SIG-M5 (cell line): ENCODE data around the gene PSENEN.

Source experiments
- DNase-seq: peaks from one replicate; lab custom pipeline; 2025; lab: John Stamatoyannopoulos, UW

PSENEN gene

GRCh38 chr19:35733180-35734125 is 12.0 kb upstream of the PSENEN start:
- DNase-seq, result no peak

DNA sequence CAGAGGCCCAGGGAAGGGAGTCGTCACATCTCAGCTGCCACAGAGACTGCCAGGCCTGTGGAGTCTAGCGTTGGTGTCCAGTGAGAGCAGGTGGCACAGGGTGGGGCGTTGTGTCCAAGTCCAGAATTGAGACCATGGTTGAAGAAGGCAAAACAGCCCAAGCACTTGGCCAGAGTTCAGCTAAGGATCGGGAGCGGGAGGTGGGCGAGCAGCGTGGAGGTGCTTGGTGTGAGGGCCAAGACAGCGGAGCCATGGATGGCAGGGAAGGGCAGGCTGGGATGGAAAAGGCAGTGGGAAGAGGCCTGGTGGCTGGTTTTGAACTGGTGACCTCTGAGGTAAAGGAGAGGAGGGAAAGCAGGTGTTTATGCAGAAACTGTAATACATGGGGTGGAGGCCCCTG is 11.2 kb upstream of the PSENEN start:
- DNase-seq, result no peak

GRCh38 chr19:35734889-35735288 is 10.6 kb upstream of the PSENEN start:
- DNase-seq, result no peak

DNA sequence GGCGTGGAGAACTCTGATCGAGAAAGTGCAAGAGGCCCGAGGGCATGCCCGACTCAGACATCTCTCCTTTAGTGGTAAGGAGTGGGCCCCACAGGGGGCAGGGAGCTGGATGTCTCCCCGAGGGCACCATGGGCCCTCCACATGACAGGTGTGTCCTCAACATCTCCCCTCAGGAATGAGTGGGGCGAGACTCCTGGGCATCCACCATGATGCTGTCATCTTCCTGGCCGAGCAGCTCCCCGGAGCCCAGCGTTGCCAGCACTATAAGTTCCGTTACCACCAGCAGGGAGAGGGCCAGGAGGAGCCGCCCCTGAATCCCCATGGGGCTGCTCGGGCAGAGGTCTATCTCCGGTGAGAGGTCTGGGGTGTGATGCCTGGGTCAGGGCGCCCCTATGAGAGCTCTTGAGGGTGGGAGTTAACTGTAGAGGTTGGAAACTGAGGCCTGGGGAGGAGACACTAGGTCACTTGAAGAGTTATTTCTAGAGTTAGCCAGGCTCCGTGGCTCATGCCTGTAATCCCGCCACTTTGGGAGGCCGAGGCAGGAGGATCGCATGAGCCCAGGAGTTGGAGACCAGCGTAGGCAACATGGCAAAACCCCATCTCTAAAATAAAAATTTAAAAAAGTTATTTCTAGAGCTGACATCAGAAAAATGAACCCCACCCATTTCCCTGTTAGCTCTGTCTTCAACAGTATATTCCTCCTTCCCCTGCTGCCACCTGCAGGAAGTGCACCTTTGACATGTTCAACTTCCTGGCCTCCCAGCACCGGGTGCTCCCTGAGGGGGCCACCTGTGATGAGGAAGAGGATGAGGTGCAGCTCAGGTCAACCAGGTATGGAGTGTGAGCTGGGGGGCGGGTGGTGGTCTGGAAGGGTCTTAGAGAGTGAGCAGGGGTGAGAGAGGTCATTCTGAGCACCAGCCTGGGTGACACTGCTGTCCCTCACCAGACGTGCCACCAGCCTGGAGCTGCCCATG is 8.3 kb upstream of the PSENEN start:
- DNase-seq, result no peak

DNA sequence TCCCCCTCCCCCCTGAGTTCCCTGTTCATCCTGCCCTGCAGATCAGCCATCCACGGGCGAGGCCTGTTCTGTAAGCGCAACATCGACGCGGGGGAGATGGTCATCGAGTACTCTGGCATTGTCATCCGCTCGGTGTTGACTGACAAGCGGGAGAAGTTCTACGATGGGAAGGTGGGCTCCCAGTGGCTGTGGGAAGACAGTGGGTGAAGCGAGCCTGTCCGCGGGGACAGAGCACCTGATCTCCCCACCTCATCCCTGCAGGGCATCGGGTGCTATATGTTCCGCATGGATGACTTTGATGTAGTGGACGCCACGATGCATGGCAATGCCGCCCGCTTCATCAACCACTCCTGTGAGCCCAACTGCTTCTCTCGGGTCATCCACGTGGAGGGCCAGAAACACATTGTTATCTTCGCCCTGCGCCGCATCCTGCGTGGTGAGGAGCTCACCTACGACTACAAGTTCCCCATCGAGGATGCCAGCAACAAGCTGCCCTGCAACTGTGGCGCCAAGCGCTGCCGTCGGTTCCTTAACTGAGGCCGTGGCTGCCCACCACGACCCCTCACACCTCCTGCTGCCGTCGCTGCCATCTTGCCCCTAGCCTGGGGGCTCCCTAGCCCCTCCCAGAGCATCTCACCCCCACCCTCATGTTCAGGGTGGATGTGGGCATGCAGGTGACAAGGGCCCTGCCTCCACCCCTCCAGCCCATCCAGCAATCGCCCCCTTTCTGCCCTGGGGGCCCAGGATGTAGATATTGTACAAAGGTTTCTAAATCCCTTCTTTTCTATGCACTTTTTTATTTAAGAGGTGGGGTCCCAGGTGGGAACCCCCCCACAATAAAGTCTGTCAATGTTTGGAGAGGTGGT is 7.2 kb upstream of the PSENEN start:
- DNase-seq, result no peak

GRCh38 chr19:35738887-35739229 is 6.6 kb upstream of the PSENEN start:
- no peak for DNase-seq

DNA sequence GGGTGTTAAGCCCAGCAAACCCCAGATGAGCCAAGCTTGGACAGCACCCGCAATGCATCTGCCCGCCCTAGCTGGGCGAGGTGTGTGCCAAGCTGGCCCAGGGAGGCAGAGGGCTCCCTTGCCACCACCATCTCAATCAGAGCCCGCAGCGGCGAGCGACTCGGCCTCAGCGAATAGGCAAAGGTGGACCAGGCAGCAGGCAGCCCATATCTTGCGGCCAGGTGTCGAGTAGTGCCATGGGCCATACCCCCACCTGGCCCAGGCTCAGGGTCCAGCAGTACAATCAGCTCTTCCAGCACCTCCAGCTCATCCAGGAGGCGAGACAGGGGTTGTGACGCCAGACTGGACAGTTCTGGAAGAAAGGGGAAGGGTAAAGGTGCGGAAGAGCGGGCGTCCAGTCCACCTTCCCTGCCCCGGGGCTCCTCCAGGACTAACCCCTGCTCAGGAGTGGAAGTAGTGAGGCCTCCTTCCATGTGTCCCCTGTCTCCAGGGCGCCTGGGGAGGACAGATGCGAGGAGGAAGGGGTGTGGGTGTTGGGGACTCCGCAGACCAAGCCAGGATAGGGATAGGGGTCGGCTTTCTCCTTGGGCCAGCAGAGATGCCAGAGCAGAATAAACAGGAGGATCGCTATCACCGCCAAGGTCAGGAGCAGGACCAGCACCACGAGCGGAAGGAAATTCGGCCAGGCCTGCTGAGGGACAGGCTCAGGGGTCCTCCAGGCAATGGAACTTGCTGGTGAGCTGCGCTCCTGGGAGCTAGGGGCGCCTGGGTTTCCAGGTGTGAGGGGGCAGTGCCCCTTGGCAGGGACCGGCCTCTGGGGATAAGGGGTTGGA is 6.0 kb upstream of the PSENEN start:
- DNase-seq, result no peak

DNA sequence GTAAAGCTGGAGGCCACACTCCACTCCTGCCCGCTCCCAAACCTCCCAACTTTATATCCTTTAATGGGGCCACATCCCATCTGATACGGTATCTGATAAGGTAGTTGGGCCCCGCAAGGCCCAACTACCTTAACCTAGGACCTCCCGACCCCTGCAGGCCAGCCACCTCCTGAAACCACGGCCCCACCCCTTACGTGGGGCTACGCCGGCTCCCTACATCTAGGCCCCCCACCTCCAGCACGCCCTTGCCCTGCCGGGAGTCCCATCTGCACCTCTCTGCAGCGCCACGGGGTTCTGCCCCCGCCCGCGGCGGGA is 5.4 kb upstream of the PSENEN start:
- DNase-seq, result no peak

DNA sequence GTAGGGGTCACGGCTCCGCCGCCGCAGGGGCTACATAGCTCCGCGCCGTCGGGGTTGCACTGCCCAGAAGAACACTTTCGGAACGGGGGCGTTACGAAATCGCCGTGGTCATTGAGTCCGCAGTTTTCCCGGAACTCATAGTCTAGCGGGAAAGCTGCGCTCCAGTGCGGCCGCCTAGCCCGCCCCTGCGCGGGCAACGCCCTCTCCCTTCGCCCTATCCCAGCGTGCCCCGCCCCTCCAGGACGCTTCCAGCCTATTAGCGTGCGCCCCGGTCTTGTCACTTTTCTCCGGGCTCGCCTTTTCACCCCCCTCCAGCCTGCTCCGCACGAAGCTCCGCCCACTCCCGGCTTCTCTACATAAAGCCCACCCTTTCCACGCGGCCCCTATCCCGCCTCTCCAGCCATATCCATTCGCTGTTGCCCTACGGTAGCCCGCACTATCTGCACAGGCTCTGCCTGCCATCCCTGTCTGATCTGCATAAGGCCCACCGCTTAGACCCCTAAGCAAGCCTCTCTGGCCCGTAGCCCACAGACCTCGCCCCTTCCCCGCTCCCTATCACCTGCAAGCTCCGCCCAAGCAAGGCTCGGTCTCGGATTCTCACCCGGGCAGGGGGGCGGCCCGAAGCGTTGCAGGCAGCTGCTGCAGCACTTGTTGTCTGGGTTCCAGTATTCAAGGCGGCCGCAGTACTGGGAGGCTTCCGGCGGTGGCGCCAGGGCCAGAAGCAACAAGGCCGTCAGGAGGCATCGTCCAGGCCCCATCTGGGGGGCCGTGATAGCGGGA is 4.8 kb upstream of the PSENEN start:
- DNase-seq, result peak; percentile 78

- DNase-seq, result no peak
These were observed 4.3 kb upstream of the PSENEN start for GRCh38 chr19:35741203-35741515.

DNA sequence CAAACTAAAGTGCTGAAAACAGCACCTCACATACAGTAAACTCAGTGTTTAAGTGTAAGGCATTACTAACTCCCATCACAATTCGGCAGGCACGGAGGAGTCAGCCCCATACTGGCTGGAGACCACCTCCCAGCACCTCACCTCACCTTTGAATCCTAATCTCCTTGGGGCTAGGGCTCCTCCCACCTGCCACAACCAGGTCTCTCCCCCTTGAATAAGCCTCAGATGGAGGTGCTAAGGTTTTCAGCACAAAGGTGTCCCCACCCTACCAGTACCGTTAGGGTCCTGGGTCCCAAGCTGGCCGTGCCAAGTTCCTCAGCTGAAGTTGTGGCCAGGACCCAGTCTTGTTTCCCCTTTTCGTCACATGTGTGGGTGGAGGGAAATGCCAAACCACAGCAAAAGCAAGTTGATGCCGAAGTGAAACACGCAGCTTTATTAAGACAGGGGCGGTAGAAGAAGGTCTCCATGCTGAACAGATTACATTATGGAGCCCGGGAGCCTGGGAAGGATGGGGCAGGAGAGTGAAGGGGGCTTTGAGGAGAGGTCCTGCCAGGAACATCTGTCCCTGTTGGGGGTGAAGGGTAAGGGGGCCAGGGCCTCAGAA is 3.2 kb upstream of the PSENEN start, which contains the start of gene IGFLR1:
Gene IGFLR1, minus strand, starts transcription at position 332 of the 604 bp plus-strand sequence. CDS start 1,272 bp downstream, outside the sequence.
- DNase-seq, result no peak

- DNase-seq, result no peak
These were observed 1.6 kb upstream of the PSENEN start for GRCh38 chr19:35743640-35744429.

DNA sequence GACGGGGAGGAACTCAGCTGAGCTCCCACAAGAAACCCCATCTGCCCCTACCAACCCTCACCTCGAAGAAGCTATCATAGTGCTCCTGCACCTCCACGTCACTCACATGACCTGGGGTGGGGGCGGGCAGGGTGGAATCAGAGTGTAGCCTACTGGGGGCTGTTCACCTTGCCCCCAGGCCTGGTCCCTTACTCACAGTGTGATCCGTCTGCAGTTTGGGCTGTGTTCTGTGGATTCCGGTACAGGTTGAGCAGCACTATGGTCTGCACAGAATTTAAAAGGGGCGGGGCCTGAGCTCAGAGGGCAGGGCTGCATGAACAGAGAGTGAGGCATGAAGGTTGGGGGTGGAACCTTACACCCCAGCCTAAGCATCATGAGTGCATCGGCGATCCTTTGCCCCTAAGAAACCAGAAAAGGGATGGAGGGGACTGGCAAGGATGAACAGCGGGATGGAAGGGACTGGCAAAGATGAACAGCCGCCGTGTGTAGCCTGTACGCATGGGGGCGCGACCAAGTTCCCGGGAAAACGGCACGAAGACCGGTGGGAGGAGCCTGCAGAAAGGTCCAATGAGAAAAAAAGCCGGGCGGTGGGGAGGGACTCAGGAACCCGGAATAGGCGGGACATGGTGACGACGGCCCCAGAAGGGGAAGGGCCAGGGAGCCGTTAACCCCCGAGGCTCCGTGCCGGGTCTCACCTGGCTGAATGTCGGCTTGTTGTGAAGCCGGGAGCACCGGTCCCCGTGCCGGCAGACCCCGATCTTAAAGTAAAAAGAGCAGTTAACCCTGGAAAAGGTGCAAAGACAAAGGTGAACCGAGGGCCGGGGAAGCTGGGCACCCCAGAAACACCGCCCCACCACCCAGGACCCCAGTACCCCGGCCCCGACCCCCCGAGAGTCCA is 772 bp upstream of the PSENEN start:
- peak; percentile 61 for DNase-seq

DNA sequence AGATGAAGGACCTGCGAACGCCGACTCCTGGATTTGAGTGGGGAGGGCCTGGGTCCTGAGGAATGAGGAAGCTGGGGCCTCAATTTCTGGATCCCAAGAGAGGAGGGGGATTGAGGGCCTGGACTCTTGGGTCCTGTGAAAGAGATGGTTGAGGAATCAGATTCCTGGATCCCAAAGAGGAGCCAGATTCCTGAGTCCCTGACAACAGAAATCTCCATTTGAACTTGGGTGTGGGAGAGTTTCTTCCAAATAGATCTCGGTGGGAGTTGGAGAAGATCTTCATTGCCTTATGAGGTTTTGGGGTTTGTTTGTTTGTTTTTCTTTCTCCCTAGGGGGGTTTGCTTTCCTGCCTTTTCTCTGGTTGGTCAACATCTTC is 624 bp downstream of the PSENEN start:
- DNase-seq, result no peak

DNA sequence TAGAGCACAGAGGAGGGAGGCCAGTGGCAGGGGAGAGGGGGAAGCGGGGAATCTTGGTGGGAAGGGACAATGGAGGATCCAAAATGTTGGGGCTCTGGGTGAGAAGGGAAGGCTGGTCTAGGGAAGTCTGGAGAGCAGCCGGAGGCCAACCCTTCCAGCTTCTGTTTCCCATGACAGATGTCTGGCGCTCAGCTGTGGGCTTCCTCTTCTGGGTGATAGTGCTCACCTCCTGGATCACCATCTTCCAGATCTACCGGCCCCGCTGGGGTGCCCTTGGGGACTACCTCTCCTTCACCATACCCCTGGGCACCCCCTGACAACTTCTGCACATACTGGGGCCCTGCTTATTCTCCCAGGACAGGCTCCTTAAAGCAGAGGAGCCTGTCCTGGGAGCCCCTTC is 1.1 kb downstream of the PSENEN start:
- DNase-seq, result no peak

DNA sequence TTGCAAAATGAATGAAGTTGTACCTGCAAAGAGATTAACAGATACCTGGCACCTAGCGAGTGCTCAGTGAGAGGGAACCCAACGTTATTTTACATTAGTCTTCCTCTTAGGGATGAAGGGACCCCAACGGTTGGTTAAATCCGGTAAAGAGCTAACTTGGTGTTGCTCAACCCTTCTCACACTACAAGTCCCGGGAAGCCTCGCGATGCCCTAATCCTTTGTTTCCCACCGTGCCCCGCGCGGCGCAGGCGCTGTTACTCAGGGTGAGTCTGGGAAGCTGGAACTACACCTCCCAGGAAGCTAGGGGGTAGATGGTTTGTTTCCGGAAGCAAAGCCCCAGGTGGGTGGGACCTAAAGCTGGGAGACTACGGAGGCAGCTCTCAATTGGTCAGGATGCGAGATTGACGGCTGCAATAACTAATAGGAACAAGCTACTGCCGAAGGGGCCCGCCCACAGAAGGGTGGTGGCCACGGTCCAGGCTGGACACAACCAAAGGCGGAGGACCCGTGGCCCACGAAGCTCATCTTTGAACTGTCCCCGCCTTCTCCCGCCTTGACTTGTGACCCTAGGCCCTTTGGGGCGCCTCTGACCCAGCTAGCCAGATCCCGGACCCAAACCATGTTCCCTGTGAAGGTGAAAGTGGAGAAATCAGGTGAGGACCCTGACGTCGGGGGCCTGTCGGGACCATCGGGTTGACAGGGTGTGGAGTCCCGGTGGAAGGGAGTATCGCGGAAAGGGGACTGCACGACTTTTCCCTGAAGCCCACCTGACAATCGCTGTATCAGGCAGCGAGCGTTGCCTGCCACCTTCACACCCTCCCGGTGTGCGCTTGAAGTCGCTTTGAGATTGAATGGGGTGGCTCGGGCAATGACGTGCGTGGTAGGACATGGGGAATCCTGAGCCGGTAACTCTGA is 2.9 kb downstream of the PSENEN start, which contains the start of gene LIN37:
Gene LIN37, plus strand, starts transcription at position 471 of the 915 bp plus-strand sequence. Its CDS starts 149 bp downstream, at position 620.
- DNase-seq, result peak; percentile 94

DNA sequence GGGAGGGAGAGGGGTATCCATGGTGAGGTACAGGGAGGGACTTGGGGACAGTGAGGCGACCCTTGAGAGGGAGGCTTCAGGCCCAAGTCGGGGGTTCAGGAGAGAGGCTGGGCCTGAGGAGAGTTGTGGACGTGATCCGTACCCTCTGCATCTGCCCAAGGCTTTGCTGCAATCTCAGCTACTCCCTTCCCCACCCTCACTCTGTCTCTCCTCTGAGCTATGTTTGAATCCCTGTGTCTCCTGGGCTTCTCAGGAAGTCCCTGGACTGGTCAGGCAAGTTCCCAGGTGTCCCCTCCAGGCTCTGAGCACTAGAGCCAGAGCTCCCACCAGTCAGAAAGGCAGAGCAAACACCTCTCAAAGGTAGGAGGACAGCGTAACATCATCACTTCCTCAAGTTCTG is 4.7 kb downstream of the PSENEN start:
- no peak for DNase-seq
